Measurements from ENCODE around the gene PDE1A. TPM values are rescaled to one million over a fixed set of nuclear protein-coding genes. Genes with fewer than 3 reads are reported as not detected.

The PDE1A gene
- total and polyA plus RNA-seq, 2 of the 13 experiments (the other 11 are each of a cell fraction or from before 2014, with no cell fraction given): not detected

GRCh38 chr2:182281276-182281675, 145.6 kb downstream of the PDE1A start (continued):
- TF ChIP-seq CERS6 (CRISPR knock-in tag; IDR thresholded peaks at IDR 0.05) (no peak), ELF3 (CRISPR knock-in tag; IDR thresholded peaks at IDR 0.05) (no peak), ZNF597 (CRISPR knock-in tag; IDR thresholded peaks at IDR 0.05) (no peak), RERE (CRISPR knock-in tag; IDR thresholded peaks at IDR 0.05; ENCODE audit: low read depth) (no peak), SOX13 (IDR thresholded peaks at IDR 0.05) (no peak), SOX13 (CRISPR knock-in tag; conservative IDR thresholded peaks at IDR 0.05 in 1 of 2, IDR thresholded peaks at IDR 0.05 in 1 of 2) (no peak), ZNF281 (CRISPR knock-in tag; IDR thresholded peaks at IDR 0.05; ENCODE audit: borderline replicate concordance) (no peak), ZSCAN12 (CRISPR knock-in tag; IDR thresholded peaks at IDR 0.05) (no peak)

Data from HepG2 (cell line).